HG02610 (cell line): ENCODE measurements around the gene LIMD2.
"Not testable (repeated sequence)": the region's sequence is repeated elsewhere in the genome, so short reads cannot be mapped to it uniquely, and the experiment has no call there.

Experiments
- ATAC-seq: cut with Tn5 transposase; IDR thresholded peaks from one replicate; pipeline ENCODE4 v1.9.1; 2021; ENCODE audit warnings: mild to moderate bottlenecking, moderate library complexity; ENCODE audit not compliant: unreplicated experiment

The LIMD2 gene

GRCh38 chr17:63699638-63700527, at the start of gene LIMD2:
Gene LIMD2 (minus strand): TSS chr17:63700125. CDS start chr17:63699298, 827 bp downstream.
- ATAC-seq: peak; percentile 20

- ATAC-seq: peak; percentile 88
These were observed 41.7 kb upstream of the LIMD2 start, which contains the start of gene STRADA for GRCh38 chr17:63741408-63742173. Gene STRADA (minus strand): TSS chr17:63741799. CDS start chr17:63728369, 13,430 bp downstream.

- no peak for ATAC-seq
These were observed 41.1 kb upstream of the LIMD2 start for GRCh38 chr17:63741143-63741407.

- no peak for ATAC-seq
These were observed 40.7 kb upstream of the LIMD2 start for GRCh38 chr17:63740464-63741142.

DNA sequence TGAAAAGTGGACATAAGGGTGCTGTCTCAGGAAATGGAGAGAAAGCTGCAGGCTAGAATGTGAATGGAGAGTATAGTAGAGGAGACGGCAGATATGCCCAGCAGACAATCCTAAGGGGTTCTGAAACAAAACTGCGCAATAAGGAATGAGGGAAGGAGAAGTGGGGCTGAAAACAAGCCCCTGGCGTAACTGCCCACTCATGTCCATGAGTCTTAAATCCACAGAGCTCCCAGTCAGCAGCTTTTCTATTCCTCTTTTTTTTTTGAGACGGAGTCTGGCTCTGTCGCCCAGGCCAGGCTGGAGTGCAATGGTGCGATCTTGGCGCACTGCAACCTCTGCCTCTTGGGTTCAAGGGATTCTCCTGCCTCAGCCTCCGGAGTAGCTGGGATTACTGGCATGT, 35.8 kb upstream of the LIMD2 start:
- ATAC-seq: no peak

DNA sequence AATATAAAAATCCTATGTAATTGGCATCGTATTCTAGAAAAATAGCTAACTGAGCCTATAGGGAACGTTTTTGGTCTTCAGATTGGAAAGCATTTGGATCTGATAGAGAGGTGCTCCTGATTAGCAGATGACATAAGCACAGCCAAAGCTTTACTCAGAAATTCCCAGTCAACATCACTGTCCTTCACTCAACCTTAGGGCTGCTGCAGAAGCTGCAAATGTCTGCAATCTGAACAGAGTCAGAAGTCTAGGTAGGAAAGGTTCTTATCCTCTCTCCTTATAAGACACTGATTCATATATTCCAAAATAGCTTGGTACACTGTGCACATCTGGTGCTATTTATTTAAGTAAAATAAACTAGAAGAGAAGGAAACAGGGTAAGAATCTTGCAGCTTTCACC, 22.5 kb upstream of the LIMD2 start:
- no peak for ATAC-seq

- ATAC-seq: not testable (repeated sequence)
These were observed 20.3 kb upstream of the LIMD2 start for GRCh38 chr17:63720194-63720593.

GRCh38 chr17:63718988-63719387, 19.1 kb upstream of the LIMD2 start:
- ATAC-seq: no peak

GRCh38 chr17:63716426-63716825, 16.5 kb upstream of the LIMD2 start:
- ATAC-seq: no peak

- ATAC-seq: no peak
These were observed 14.8 kb upstream of the LIMD2 start for GRCh38 chr17:63714550-63715277.

GRCh38 chr17:63709110-63709509, 9.2 kb upstream of the LIMD2 start:
- ATAC-seq: no peak

GRCh38 chr17:63707151-63707550, 7.2 kb upstream of the LIMD2 start:
- ATAC-seq: no peak

- no peak for ATAC-seq
These were observed 6.6 kb upstream of the LIMD2 start for GRCh38 chr17:63706336-63707082.

DNA sequence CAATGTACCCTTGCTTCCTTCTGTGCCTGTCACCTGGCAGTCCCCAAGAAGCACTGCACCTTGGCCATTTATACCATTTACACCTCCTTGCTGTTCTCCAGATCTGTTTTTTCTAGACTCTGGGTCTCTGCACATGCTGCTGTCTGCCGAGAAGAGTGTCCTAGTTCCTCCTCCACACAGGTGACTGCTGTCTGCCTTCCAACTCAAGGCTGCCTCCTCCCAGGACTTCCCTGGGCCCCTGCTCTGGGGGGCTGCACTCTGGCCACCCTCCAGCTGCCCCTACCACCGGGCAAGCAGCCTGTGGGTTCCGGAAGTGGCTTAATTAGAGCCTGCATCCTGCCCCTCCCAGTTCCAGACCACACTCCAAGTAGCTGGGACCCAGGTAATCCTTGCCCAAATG, 5.7 kb upstream of the LIMD2 start:
- no peak for ATAC-seq

- ATAC-seq: no peak
These were observed 4.9 kb upstream of the LIMD2 start for GRCh38 chr17:63704836-63705235.

- ATAC-seq: no peak
These were observed 4.3 kb upstream of the LIMD2 start for GRCh38 chr17:63704259-63704576.

DNA sequence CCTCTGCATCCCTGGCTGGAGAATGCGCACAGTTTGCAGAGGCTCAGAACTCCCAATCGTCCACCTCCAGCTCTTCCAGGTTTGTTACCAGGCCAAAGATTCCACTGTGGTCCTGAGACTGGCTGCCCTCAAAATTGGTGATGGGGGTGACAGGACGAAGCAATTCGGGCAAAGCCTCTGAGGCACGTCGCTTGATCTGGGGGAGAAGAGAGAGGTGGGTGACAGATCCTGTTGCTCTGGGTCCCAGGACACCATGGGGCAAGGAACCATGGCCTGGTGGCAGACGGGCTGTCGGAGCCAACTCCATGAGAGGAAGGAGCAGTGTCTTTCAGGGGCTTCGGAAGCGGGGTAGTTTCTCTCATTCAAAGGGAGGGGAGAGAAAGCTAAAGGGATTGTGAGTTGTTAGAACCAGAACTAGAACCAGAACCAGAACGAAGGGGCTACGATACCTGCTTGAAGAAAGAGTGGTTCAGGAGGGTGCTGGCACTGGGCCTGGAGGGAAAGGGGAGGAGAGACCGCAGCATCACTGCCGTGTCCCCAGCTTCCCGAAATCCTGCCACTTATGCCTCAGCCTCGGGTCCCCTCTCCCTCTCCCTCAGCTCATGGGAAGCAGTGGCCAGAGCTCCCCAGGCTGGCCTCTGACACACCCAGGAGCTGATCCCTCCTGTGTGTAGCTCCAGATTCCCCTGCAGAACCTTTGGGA, 3.8 kb upstream of the LIMD2 start:
- ATAC-seq: no peak

- ATAC-seq: no peak
These were observed 3.1 kb upstream of the LIMD2 start for GRCh38 chr17:63703029-63703428.

DNA sequence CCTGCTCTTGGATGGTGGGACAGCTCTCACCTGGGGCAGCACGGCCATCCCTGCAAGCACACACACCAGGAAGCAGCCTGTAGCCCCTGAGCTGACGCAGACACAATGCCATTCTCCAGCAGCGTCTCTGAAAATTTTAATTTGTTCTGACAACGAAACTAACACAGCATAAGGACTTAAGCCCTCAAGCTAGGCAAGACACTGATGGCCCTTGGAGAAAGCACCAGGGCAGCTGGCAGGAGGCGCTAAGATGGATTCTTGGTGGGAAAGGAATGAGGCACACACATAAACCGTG, 2.7 kb upstream of the LIMD2 start:
- ATAC-seq: no peak
